HL-60/S4 (cell line): ENCODE data around the gene POU2AF2.
"Not testable (repeated sequence)": the region's sequence is repeated elsewhere in the genome, so short reads cannot be mapped to it uniquely, and the experiment has no call there.

Experiments
- in situ Hi-C: fragments of 300-500 bp; cut with MboI; formaldehyde crosslinking; loops from 2 replicates; pipeline ENCODE4 v1.14.3; 2022; ENCODE audit warnings: low sequenced_read_pairs

The POU2AF2 gene

GRCh38 chr11:111301004-111301841 lies 55.7 kb downstream of the POU2AF2 start:
- in situ Hi-C loops, result no loop called here

- in situ Hi-C loops, result no loop called here
These were observed 56.3 kb downstream of the POU2AF2 start for GRCh38 chr11:111301842-111302118.

- in situ Hi-C loops, result no loop called here
These were observed 56.8 kb downstream of the POU2AF2 start for GRCh38 chr11:111302298-111302697.

GRCh38 chr11:111303461-111303860 lies 57.9 kb downstream of the POU2AF2 start:
- in situ Hi-C loops, result no loop called here

- in situ Hi-C loops, result no loop called here
These were observed 59.8 kb downstream of the POU2AF2 start for GRCh38 chr11:111305162-111305802.

- in situ Hi-C loops, result no loop called here
These were observed 60.4 kb downstream of the POU2AF2 start for GRCh38 chr11:111305876-111306275.

GRCh38 chr11:111306321-111306720 lies 60.8 kb downstream of the POU2AF2 start:
- in situ Hi-C loops, result no loop called here

- in situ Hi-C loops, result no loop called here
These were observed 62.1 kb downstream of the POU2AF2 start for GRCh38 chr11:111307472-111308108.

GRCh38 chr11:111308140-111308539 lies 62.6 kb downstream of the POU2AF2 start:
- in situ Hi-C loops, result no loop called here

- in situ Hi-C loops, result no loop called here
These were observed 63.8 kb downstream of the POU2AF2 start for GRCh38 chr11:111309215-111309915.

GRCh38 chr11:111310088-111310487 lies 64.6 kb downstream of the POU2AF2 start:
- in situ Hi-C loops, result no loop called here

GRCh38 chr11:111310723-111311122 lies 65.2 kb downstream of the POU2AF2 start:
- in situ Hi-C loops, result no loop called here

- in situ Hi-C loops, result no loop called here
These were observed 66.6 kb downstream of the POU2AF2 start for GRCh38 chr11:111312076-111312475.

- in situ Hi-C loops, result no loop called here
These were observed 73.8 kb downstream of the POU2AF2 start for GRCh38 chr11:111319296-111319695.

- in situ Hi-C loops, result not testable (repeated sequence)
These were observed 74.7 kb downstream of the POU2AF2 start for GRCh38 chr11:111320199-111320598.

- in situ Hi-C loops, result no loop called here
These were observed 75.4 kb downstream of the POU2AF2 start for GRCh38 chr11:111320728-111321568.

GRCh38 chr11:111322534-111322933 lies 77.0 kb downstream of the POU2AF2 start:
- in situ Hi-C loops, result no loop called here

GRCh38 chr11:111324277-111324720 lies 78.8 kb downstream of the POU2AF2 start:
- in situ Hi-C loops, result no loop called here

GRCh38 chr11:111325259-111325658 lies 79.7 kb downstream of the POU2AF2 start:
- in situ Hi-C loops, result no loop called here

- in situ Hi-C loops, result no loop called here
These were observed 81.3 kb downstream of the POU2AF2 start for GRCh38 chr11:111326824-111327223.
